Hepatocyte (in vitro differentiated cells): Measurements from ENCODE around the gene MPC1.

Experiments
- CTCF ChIP-seq: fragments of 200-600 bp; sonication (generic); IDR thresholded peaks from 2 replicates; pipeline ENCODE4 v1.5.1; 2016; ENCODE audit warnings: antibody characterized with exemption, mild to moderate bottlenecking; ENCODE audit not compliant: poor library complexity
- EZH2 ChIP-seq: fragments of 200-600 bp; sonication (generic); IDR thresholded peaks from 2 replicates; pipeline ENCODE4 v1.6.1; 2016; ENCODE audit warnings: antibody characterized with exemption, mild to moderate bottlenecking, borderline replicate concordance
- EZH2phosphoT487 ChIP-seq: fragments of 200-600 bp; sonication (generic); IDR thresholded peaks from one replicate; pipeline ENCODE4 v1.6.1; 2018; ENCODE audit warnings: antibody characterized with exemption, mild to moderate bottlenecking, low read depth, moderate library complexity; ENCODE audit not compliant: unreplicated experiment, severe bottlenecking

- no peak for TF ChIP-seq CTCF
- TF ChIP-seq EZH2phosphoT487, result no peak
- TF ChIP-seq EZH2, result no peak
Measured at GRCh38 chr6:166382500-166382932, 224 bp downstream of the MPC1 start.
